H4 (cell line): ENCODE data around the gene ADCY10. TPM values are rescaled to one million over a fixed set of nuclear protein-coding genes. Genes with fewer than 3 reads are reported as not detected.
"Not testable (repeated sequence)": the region's sequence is repeated elsewhere in the genome, so short reads cannot be mapped to it uniquely, and the experiment has no call there.

Experiments used
- DNase-seq: peaks from one replicate; pipeline ENCODE4 v3.0.0-alpha.2; 2015; ENCODE audit warnings: low spot score
- total RNA-seq: library from RNA; depleted of rRNA; stranded (reverse); fragments of >200 nt; shearing (Covaris generic); gene quantifications from 2 replicates; pipeline ENCODE4 v1.2.3, GENCODE V29; 2014

The ADCY10 gene
- total RNA-seq, 1 experiment from 2014 or later = 0.02 TPM

GRCh38 chr1:167808690-167809089, 105.2 kb downstream of the ADCY10 start:
- no peak for DNase-seq

DNA sequence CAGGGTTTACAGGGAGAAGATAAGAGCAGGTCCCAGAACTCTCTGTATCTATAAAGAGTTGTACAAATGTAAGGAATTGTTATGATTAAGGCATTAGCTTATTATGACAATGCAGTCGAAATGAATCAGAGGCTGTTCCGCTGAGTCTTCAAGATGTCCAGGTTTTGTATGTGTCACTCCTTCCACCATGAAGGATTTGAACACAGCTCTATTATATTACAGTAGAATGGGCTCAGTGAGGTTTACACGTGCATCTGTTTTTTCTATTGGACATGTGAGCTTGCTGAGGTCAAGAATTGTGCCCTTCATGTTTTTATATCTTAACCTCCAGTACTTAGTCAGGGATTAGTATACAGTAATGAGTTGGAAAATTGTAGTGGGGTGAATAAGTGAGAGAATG, 105.8 kb downstream of the ADCY10 start:
- no peak for DNase-seq

- DNase-seq = not testable (repeated sequence)
Measured at GRCh38 chr1:167806676-167807075, 107.3 kb downstream of the ADCY10 start.

GRCh38 chr1:167806235-167806634, 107.7 kb downstream of the ADCY10 start:
- DNase-seq = not testable (repeated sequence)

DNA sequence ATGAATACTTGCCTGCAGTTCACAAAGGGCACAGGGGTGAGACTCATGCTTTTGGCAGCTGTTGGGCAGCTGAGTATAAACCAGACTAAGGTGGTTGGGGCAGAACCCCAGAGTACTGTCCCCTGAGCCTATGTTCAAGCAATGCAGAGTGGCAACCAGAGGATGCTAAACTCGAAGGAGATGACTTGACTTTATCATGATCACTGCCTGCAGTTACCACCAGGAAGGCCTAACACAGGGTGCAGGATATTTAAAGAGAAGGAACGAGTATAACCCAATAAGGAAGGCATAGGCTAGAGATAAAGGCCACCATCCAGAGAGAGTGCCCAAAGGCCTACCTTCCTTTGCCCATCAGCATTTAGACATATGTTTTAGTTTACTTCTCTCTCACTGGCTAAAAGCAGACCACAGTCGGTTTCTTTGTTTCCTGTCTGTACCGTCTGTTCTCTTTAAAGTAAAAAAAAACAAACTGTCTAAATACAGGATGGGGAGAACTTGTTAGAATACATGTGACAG, 108.8 kb downstream of the ADCY10 start:
- no peak for DNase-seq

DNA sequence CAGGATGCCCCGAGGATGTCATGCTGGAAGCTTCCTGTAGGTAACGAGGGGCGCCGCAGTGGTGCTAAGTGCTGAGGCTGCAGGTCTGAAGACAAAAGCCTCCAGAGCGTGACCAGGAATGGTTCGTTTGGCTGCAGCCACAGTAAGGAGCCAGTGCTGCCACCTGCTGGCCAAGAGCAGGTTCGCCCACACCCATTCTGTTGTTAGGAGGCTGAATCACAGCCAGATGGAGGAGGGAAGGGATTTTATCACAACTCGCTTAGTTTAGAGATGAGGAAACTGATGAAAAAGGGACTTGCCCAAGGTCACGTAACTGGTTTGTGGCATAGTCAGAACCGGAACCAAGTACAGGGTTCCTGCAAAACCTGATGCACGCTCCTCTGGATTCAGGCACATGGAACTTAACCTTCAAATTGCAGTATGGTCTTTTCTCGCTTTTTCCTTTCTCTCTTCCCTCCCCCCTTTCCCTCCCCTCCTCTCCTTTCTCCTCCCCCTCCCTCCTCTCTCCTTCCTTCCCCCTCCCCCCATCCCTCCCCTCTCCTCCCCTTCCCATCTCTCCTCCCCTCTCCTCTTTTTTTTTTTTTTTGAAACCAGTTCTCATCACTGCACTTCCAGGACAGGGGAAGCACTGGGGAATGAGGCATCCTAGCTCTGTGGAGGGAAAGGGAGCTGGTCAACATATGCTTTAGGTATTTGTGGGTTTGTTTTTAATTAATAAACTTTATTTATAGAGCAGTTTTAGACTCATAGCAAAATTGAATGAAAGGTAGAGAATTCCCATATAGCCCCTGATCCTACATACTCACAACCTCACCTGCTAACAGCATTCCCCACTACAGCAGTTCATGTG, 110.4 kb downstream of the ADCY10 start:
- DNase-seq = peak; percentile 94

GRCh38 chr1:167802235-167802634, 111.7 kb downstream of the ADCY10 start:
- no peak for DNase-seq

DNA sequence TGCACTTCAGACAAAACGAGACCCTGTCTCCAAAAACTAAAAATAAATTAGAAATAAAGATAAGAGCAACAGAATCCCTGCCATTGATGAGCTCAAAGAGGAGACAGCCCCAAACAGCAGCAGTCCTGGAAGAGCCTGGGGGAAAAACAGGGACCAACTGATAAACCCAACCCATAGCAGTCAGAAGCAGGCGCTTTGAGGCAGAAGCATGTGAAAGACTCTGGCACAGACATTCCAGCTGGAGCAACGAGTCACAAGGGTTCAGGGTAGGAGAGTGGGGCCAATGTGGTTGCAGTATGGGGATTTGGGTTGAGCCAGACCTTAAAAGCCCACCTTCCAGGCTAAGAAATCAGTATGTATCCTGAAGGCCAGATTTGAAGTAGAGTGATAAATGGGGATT, 113.7 kb downstream of the ADCY10 start:
- no peak for DNase-seq

DNA sequence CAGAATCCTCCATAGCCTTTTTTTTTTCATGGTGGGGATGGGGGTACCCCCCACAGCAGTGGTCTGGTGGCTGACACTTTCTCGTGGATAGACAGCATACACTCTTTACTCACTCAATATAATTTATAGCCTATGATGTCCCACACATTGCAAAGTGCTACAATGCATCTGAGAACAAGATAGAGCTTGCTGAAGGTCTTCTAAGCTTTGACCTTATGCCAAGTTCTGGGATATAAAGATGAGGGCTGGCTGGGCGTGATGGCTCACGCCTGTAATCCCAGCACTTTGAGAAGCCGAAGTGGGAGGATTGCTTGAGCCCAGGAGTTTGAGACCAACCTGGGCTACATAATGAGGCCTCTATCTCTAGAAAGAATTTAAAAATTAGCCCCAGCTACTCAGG, 114.2 kb downstream of the ADCY10 start:
- DNase-seq = no peak

GRCh38 chr1:167798952-167799351, 115.0 kb downstream of the ADCY10 start:
- no peak for DNase-seq

GRCh38 chr1:167797015-167797414, 116.9 kb downstream of the ADCY10 start:
- DNase-seq = peak; percentile 95

DNA sequence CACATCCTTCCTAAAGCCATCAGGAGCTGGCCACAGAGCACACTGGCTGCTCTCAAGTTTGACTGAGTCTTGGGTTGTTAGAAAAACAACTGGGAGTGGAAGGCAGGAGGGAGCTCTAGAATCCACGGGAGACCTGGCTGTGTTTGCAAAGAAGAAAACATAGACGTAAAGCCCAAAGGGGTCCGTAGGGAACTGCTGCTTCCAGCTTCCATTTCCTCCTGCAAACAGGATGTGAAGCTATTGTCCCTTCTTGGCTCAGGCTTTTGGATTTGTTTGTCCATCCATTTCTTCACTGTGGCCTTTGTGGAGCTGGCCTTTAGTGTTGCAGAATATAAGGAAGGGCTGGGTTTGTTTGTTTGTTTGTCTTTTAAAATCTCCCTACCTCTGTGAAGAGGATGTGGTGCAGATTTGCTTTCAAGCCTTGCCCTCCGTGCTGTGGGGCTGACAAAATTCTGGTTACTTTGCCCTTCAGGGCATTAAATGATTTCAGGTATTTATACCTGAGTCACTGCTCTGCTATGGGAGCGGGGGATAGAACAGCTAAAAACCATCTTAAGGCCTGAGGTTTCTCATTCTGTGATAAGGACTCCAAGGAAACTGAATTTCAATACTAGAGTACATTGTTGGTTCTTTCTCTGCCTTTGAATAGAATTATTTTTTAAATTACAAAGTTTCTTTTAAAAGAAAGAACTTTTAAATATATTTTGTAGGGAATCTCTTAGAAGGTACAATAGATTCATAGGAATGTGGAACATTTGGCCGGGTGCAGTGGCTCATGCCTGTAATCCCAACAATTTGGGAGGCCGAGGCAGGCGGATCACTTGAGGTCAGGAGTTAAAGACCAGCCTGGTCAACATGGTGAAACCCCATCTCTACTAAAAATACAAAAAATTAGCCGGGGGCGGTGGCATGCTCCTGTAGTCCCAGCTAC, 117.9 kb downstream of the ADCY10 start:
- DNase-seq = no peak

DNA sequence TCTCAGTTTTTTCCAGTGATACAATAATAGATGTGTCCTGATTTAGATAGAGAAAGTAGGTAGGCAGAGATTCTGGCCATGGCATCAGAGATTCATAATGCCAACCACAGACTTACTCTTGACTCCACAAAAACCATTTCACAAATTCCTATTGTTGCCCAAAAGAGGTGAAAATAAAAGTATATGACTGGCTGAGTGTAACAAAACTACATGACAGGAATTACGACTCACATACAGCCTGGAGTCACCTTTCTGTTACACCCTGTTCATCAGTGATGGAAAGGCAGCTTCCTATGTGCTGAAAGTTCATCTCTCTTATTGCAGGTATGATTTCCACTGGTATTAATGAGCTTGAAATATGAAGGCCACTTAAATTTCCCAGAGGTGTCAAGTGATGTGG, 119.9 kb downstream of the ADCY10 start:
- no peak for DNase-seq

DNA sequence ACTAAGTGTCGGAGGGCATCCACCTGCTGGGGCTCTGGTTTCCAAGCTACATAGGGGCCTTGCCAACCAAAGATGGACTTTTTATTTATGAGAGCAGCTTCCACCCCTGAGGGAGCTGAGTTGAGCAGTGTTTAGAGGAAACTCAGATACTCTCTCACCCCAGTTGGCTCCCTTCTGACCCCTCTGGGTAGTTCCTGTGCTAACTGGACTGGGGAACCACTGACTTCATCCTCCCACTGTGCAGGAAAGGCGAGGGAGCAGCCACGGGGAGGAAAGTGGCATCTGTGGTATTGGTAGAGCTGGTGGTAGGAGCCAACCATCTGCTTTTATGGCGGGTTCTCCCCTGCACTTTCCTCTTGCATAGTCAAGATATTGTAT, 121.8 kb downstream of the ADCY10 start:
- no peak for DNase-seq

DNA sequence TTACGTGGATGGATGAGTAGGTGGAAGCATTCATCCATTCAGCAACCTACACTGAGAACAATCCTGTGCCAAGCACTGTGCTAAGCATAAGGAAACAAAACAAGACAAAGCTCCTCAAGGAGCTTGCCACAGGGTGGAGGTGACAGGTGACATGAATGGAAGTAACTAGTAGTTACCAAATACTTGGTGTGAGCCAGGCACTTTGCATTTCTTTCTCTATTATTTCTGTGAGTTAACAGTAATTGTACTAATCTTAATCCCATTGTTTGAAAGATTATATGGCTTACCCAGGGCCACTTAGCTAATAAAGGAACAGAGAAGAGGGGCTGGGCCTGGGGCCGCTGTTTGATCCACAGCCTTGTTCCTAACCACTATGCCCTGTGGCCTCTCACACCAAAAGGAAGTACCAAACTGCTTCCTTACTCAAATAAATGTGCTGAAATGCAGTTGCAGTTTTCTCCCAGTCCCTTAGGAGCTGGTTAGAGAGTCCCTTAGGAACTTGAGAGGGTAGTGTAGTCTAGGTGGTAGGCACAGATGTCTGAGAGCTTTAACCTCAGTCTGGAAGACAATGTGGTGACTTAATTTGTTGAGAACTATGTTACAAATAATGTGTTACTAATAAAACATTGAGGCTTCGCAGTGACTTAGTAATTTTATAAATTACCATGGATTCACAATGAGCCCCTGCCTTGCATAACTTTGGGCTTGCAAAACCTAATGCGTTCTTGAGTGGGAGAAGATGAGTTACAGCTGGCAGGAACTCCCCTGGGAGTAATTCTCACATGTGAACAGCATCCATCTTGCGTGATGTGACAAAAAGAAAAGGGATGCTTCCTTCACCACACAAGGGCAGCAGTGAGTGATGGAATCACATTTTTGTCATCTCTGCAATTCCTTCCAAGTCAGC, 122.4 kb downstream of the ADCY10 start:
- no peak for DNase-seq

DNA sequence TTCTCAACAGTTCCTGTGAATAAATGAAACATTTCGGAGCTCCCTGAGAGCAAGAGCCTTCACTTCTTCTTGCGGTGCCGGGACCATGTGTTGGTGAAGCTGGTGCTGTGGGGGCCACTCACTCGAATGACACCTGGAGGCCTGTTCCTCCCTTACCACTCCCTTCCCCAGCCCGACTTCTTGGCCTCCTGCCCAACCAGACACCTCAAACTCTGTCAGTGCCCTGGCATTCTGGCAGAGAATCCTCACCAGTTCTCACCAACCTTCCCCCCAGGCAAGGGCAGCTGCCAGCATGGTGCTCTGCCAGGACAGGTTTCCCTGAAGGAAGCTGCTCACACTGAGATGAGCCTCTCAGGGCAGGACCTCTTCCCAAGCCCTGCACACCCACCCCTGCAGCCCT, 123.8 kb downstream of the ADCY10 start:
- no peak for DNase-seq

DNA sequence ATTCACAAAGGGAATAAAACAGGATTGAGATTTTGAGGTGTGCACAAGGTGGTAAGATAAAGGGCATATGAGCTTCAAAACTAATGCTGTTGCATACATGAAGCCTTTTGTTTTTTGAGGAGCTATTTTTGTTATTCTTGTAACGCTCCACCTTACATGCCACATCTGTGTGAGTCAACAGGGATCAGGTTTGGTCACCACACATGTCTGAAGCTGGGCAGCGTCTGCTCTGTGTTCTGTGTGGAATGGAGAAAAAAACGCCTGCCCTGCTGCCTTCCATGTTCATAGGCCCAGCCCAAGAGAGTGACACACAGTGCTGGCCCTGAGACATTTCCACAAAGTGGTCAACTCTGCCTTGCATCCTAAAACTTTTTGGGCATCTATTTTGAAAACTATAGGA, 124.4 kb downstream of the ADCY10 start:
- no peak for DNase-seq

DNA sequence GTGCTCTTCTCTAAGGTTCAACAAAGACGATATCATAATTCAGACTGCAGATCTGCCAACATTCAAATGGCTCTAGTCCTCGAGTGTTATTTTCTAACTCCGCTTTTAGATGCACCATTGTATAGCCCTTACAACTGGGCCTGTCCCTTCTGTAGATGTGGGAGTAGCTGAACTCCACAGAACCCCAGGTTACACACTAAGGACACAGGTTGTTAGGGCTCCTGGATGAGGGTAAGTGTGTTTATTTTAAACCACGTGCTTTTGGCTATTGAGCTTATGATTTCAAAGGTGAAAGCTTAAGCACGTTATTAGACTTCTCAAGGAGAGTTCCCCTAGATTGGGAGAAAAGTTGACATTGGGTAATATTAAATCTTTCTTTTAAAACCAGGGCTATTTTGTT, 127.4 kb downstream of the ADCY10 start:
- DNase-seq = no peak

DNA sequence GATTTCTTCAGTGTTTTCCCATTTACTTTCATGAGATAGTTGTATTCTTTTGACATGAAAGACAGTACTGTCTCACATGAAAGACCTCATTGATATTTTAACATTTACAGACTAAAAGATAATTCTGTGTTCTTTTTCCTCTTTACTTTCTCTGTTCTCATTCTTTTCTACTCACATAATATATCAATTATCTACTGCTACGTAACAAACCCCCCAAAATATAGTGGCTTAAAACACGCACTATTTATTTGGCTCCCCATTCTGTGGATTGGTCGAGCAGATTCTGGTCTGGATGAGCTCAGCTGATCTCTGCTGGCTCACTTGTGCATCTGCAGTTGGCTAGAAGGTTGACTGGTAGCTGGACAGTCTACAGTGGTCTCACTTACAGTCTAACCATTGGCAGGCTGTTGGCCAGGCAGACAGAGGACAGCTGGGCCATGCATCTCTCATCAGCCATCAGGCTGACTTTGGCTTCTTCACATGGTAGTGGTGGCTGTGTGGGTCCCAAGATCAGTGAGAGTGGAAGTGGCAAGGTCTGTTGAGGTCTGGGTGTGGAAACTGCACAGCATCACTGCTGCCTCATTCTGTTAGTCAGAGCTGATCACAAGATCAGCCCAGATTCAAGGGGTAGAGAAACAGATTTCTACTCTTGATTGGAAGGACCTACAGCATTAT, 128.9 kb downstream of the ADCY10 start:
- DNase-seq = no peak

- no peak for DNase-seq
Measured at GRCh38 chr1:167782946-167783345, 131.0 kb downstream of the ADCY10 start.

DNA sequence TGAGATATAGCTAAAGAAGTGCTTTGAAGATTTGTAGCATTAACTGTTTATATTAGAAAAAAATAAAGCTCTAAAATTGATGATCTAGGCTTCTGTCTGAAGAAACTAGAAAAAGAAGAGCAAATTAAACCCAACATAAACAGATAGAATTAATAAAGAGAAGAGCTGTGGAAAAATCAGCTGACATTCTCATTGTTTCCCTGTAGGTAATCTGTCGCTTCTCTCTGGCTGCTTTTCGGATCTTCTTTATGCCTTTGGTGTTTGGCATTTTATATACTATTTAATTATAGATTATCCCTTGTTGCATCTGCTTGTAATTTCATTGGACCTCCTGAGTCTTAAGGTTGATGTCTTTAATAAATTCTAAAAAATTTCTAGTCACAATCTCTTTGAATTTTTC, 132.4 kb downstream of the ADCY10 start:
- no peak for DNase-seq
